Neural progenitor cell (in vitro differentiated cells): ENCODE measurements around the gene GNAT1.

Experiments
- EZH2 ChIP-seq: fragments of 200-600 bp; sonication (generic); IDR thresholded peaks from 2 replicates; pipeline ENCODE4 v1.6.1; 2017; ENCODE audit warnings: antibody characterized with exemption, mild to moderate bottlenecking, moderate library complexity
- EZH2phosphoT487 ChIP-seq: fragments of 200-600 bp; sonication (generic); IDR thresholded peaks from 2 replicates; pipeline ENCODE4 v1.6.1; 2017; ENCODE audit warnings: antibody characterized with exemption
- TF ChIP-seq, protein P1 (sequence below): fragments of 200-600 bp; sonication (generic); IDR thresholded peaks from 2 replicates; pipeline ENCODE4 v1.5.1; 2017; ENCODE audit warnings: antibody characterized with exemption, mild to moderate bottlenecking

DNA sequence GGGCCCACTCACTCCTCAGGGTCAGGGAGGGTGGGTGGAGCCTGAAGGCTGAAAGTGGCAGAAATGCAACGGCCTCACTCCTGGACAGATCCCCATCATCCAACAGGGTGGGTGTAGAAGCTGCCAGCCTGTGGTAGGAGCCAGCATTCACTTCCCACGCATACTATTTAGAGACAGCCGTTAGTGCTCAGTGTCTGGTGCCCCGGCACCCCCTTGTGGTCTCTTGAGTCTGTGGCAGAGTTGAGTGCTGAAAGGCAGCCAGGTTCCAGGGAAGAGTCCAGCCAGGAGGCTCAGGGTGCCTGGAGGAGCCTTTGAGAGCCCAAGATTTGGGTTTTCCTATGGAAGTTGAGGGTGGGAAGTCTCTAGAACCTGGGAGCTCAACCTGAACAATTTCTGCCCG, 2.1 kb upstream of the GNAT1 start:
- TF ChIP-seq EZH2 (no peak), EZH2phosphoT487 (no peak)
- TF ChIP-seq, protein P1, sequence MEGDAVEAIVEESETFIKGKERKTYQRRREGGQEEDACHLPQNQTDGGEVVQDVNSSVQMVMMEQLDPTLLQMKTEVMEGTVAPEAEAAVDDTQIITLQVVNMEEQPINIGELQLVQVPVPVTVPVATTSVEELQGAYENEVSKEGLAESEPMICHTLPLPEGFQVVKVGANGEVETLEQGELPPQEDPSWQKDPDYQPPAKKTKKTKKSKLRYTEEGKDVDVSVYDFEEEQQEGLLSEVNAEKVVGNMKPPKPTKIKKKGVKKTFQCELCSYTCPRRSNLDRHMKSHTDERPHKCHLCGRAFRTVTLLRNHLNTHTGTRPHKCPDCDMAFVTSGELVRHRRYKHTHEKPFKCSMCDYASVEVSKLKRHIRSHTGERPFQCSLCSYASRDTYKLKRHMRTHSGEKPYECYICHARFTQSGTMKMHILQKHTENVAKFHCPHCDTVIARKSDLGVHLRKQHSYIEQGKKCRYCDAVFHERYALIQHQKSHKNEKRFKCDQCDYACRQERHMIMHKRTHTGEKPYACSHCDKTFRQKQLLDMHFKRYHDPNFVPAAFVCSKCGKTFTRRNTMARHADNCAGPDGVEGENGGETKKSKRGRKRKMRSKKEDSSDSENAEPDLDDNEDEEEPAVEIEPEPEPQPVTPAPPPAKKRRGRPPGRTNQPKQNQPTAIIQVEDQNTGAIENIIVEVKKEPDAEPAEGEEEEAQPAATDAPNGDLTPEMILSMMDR: peak; percentile 85
